ENCODE results near the gene TESMIN. TPM values are rescaled to one million over a fixed set of nuclear protein-coding genes. Genes with fewer than 3 reads are reported as not detected.

Gene TESMIN
- total RNA-seq, 1 donor from 2014 or later, result 8.1 TPM

DNA sequence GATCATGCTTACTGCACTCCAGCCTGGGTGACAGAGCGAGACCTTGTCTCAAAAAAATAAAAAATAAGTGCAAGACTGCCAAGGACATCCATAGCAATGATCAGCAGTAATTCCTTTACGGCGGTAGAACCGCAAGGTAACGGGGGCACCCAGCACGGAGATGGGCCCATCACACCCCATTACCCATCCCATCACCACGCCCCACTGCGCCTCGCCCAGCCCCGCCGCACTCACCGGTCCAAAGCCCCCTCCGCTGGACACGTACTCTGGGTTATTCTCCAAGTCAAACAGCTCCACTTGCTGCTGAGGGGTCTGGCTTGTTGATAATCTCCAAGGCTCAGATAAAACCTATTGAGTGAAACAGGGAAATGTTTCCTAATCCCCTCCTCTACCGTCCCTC lies 8.7 kb upstream of the TESMIN start:
- peaks cover 19% of the 10 kb centered on the region for H3K4me1 Mint-ChIP-seq
- Histone ChIP-seq H3F3A (ENCODE audit: low read depth) (no peaks in the 10 kb centered on the region), H3K36me3 (no peaks in the 10 kb centered on the region), H3K9me3 (ENCODE audit: low read depth) (no peaks in the 10 kb centered on the region), H4K20me1 (ENCODE audit: low read depth) (no peaks in the 10 kb centered on the region), H2AFZ (replicated peaks) (no peak overlapping the region), H3K4me1 (peaks cover 9% of the 10 kb centered on the region), H3K79me2 (ENCODE audit: low read depth) (no peaks in the 10 kb centered on the region), H3K9ac (no peak overlapping the region), H3K27me3 (no peaks in the 10 kb centered on the region), H3K4me2 (no peak overlapping the region), H3K27ac (no peak overlapping the region), H3K4me3 (no peak overlapping the region)
- H3K27ac Mint-ChIP-seq, result no peak overlapping the region
- DNase-seq (ENCODE audit: low spot score), result peak; percentile 42
- no peak overlapping the region for H3K4me3 Mint-ChIP-seq
- H3K9me3 Mint-ChIP-seq, result no peaks in the 10 kb centered on the region
- TF ChIP-seq CTCF (IDR thresholded peaks at IDR 0.05) (no peak), EZH2phosphoT487 (IDR thresholded peaks at IDR 0.05) (no peak), EZH2 (IDR thresholded peaks at IDR 0.05) (no peak)
- H3K27me3 Mint-ChIP-seq (ENCODE audit: insufficient read depth, low read depth), result peaks cover 2% of the 10 kb centered on the region
- no peaks in the 10 kb centered on the region for H3K36me3 Mint-ChIP-seq

DNA sequence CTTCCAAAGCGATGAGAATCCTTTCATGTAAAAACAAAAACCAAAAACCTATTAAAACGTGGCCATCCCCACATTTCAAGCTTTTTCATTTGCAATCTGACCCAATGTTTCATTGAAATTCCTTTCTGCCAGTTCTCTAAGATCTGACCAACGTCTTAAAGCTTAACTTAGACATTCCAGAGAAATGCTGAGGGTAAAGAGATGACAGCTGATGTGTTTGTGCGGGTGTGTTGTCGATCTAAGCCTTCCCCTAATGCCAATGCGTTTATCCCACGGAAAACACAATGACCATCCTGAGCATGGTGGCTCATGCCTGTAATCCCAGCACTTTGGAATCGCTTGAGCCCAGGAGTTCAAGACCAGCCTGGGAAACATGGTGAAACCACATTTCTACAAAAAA lies 6.4 kb upstream of the TESMIN start:
- Histone ChIP-seq H3K9ac (no peak overlapping the region), H3K27ac (no peak overlapping the region), H3K27me3 (no peaks in the 10 kb centered on the region), H4K20me1 (ENCODE audit: low read depth) (no peaks in the 10 kb centered on the region), H3K4me2 (no peak overlapping the region), H3K4me3 (no peak overlapping the region), H3K79me2 (ENCODE audit: low read depth) (no peaks in the 10 kb centered on the region), H3K4me1 (peaks cover 6% of the 10 kb centered on the region), H2AFZ (replicated peaks) (no peak overlapping the region), H3K36me3 (no peaks in the 10 kb centered on the region), H3K9me3 (ENCODE audit: low read depth) (no peaks in the 10 kb centered on the region), H3F3A (ENCODE audit: low read depth) (peaks cover 5% of the 10 kb centered on the region)
- H3K27ac Mint-ChIP-seq, result no peak overlapping the region
- no peaks in the 10 kb centered on the region for H3K36me3 Mint-ChIP-seq
- H3K4me3 Mint-ChIP-seq, result no peak overlapping the region
- H3K9me3 Mint-ChIP-seq, result no peaks in the 10 kb centered on the region
- TF ChIP-seq EZH2phosphoT487 (IDR thresholded peaks at IDR 0.05), result no peak
- TF ChIP-seq CTCF (IDR thresholded peaks at IDR 0.05), result no peak
- TF ChIP-seq EZH2 (IDR thresholded peaks at IDR 0.05), result no peak
- H3K27me3 Mint-ChIP-seq (ENCODE audit: insufficient read depth, low read depth), result peaks cover 3% of the 10 kb centered on the region
- H3K4me1 Mint-ChIP-seq, result peaks cover 11% of the 10 kb centered on the region
- no peak for DNase-seq (ENCODE audit: low spot score)

- H3K36me3 Mint-ChIP-seq, result no peaks in the 10 kb centered on the region
Measured at GRCh38 chr11:68756171-68756766, 4.9 kb upstream of the TESMIN start.

More at GRCh38 chr11:68756171-68756766, 4.9 kb upstream of the TESMIN start:
- H3K4me1 ChIP-seq, result peaks cover 6% of the 10 kb centered on the region
- H3K4me3 ChIP-seq, result no peak overlapping the region
- H3K79me2 ChIP-seq (ENCODE audit: low read depth), result no peaks in the 10 kb centered on the region
- H3K4me1 Mint-ChIP-seq, result peaks cover 14% of the 10 kb centered on the region
- no peaks in the 10 kb centered on the region for H3K36me3 ChIP-seq
- DNase-seq (ENCODE audit: low spot score), result no peak
- no peak overlapping the region for H3K4me3 Mint-ChIP-seq
- no peaks in the 10 kb centered on the region for H3K9me3 ChIP-seq (ENCODE audit: low read depth)
- H3K4me2 ChIP-seq, result no peak overlapping the region
- no peak overlapping the region for H3K27ac Mint-ChIP-seq
- no peaks in the 10 kb centered on the region for H3K9me3 Mint-ChIP-seq
- peaks cover 8% of the 10 kb centered on the region for H3K27me3 Mint-ChIP-seq (ENCODE audit: insufficient read depth, low read depth)
- no peaks in the 10 kb centered on the region for H4K20me1 ChIP-seq (ENCODE audit: low read depth)
- TF ChIP-seq CTCF (IDR thresholded peaks at IDR 0.05), result no peak
- no peak for TF ChIP-seq EZH2 (IDR thresholded peaks at IDR 0.05)
- TF ChIP-seq EZH2phosphoT487 (IDR thresholded peaks at IDR 0.05), result no peak
- no peak overlapping the region for H3K9ac ChIP-seq
- no peak overlapping the region for H3K27ac ChIP-seq
- H3F3A ChIP-seq (ENCODE audit: low read depth), result peaks cover 5% of the 10 kb centered on the region
- H3K27me3 ChIP-seq, result peaks cover under 1% of the 10 kb centered on the region
- no peak overlapping the region for H2AFZ ChIP-seq (replicated peaks)
